Hepatocyte (in vitro differentiated cells): ENCODE data around the gene ADGRF3.

ENCODE experiments used
- EZH2 ChIP-seq: fragments of 200-600 bp; sonication (generic); IDR thresholded peaks from 2 replicates; pipeline ENCODE4 v1.6.1; 2016; ENCODE audit warnings: antibody characterized with exemption, mild to moderate bottlenecking, borderline replicate concordance
- TF ChIP-seq, protein P1 (sequence below): fragments of 200-600 bp; sonication (generic); IDR thresholded peaks from 2 replicates; pipeline ENCODE4 v1.5.1; 2016; ENCODE audit warnings: antibody characterized with exemption, mild to moderate bottlenecking; ENCODE audit not compliant: poor library complexity

DNA sequence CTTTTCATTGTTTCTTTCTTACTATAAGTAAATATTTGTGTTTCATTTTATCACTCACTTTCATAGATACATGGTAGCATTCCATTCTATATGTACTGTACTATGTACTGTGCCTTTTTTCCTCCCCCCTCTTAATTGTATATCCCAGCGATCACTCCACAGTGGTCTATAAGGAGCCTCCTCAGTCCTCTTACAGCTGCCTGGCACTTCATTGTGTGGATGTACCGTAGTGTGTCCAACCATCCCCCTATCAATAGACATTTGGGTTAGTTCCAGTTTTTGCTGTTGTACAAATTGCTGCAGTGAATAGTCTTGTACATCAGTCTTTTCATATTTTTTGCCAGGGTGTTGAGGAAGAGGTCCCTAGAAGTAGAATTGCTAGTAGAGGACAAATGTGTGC lies 33.7 kb upstream of the ADGRF3 start:
- TF ChIP-seq, protein P1, sequence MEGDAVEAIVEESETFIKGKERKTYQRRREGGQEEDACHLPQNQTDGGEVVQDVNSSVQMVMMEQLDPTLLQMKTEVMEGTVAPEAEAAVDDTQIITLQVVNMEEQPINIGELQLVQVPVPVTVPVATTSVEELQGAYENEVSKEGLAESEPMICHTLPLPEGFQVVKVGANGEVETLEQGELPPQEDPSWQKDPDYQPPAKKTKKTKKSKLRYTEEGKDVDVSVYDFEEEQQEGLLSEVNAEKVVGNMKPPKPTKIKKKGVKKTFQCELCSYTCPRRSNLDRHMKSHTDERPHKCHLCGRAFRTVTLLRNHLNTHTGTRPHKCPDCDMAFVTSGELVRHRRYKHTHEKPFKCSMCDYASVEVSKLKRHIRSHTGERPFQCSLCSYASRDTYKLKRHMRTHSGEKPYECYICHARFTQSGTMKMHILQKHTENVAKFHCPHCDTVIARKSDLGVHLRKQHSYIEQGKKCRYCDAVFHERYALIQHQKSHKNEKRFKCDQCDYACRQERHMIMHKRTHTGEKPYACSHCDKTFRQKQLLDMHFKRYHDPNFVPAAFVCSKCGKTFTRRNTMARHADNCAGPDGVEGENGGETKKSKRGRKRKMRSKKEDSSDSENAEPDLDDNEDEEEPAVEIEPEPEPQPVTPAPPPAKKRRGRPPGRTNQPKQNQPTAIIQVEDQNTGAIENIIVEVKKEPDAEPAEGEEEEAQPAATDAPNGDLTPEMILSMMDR: no peak
- TF ChIP-seq EZH2: no peak
